Kidney (tissue), 14 donors: ENCODE measurements around the gene PAXX. TPM values are rescaled to one million over a fixed set of nuclear protein-coding genes. Genes with fewer than 3 reads are reported as not detected.
A peak's percentile ranks its signal among the peaks of the same experiment; 100 is the strongest.

Experiments used
- DNase-seq, 5 donors: peaks; one replicate each; pipeline ENCODE4 v3.0.0-alpha.2; 2013 to 2020
- FAIRE-seq: peaks from 2 replicates; lab custom pipeline; 2012; peaks lifted over from hg19 to GRCh38; lab: Jason Lieb, UNC
- H3K27ac ChIP-seq, 2 donors: one replicate each; pipeline ENCODE4 v1.7.0; 2013; ENCODE audit warnings: low read depth in 2 of 2, low read length in 2 of 2, inconsistent platforms in 1 of 2
- H3K27me3 ChIP-seq: one replicate; pipeline ENCODE4 v1.7.1; 2013; ENCODE audit warnings: low read length, inconsistent platforms; ENCODE audit not compliant: control insufficient read depth, insufficient read depth
- H3K36me3 ChIP-seq, 3 donors: one replicate each; pipeline versions ENCODE4 v1.7.0 to v1.7.1; 2013; ENCODE audit warnings: low read length in 3 of 3, control low read depth in 1 of 3, inconsistent platforms in 1 of 3; ENCODE audit not compliant: insufficient read depth in 3 of 3, control insufficient read depth in 2 of 3
- H3K4me1 ChIP-seq, 3 donors: one replicate each; pipeline versions ENCODE4 v1.7.0 to v1.7.1; 2013; ENCODE audit warnings: low read length in 3 of 3, inconsistent platforms in 1 of 3, low read depth in 1 of 3; ENCODE audit not compliant: control insufficient read depth in 2 of 3, insufficient read depth in 2 of 3
- H3K4me3 ChIP-seq, 3 donors: one replicate each; pipeline versions ENCODE4 v1.7.0 to v1.8.1; 2013; ENCODE audit warnings: low read length in 3 of 3, control low read depth in 1 of 3, inconsistent platforms in 1 of 3
- H3K9ac ChIP-seq, 3 donors: one replicate each; pipeline versions ENCODE4 v1.7.0 to v1.7.1; 2013; ENCODE audit warnings: low read length in 3 of 3, control low read depth in 1 of 3, inconsistent platforms in 1 of 3
- H3K9me3 ChIP-seq, 3 donors: one replicate each; pipeline versions ENCODE4 v1.7.0 to v1.7.1; 2013; ENCODE audit warnings: low read length in 3 of 3, control low read depth in 1 of 3, inconsistent platforms in 1 of 3; ENCODE audit not compliant: control insufficient read depth in 2 of 3, insufficient read depth in 1 of 3
- intact Hi-C: fragments of 100-400 bp; cut with DNase I; formaldehyde crosslinking; loops from one replicate; pipeline ENCODE4 v1.11.1; 2022
- polyA plus RNA-seq: library from polyadenylated mRNA; stranded (reverse); fragments of 350-450 nt; fragmentation: Illumina TruSeq; extraction: RNeasy Lipid Tissue Mini Kit (QIAGEN cat#74804); gene quantifications from one replicate; pipeline ENCODE4 v1.2.3, GENCODE V29; 2014; ENCODE audit warnings: low read depth, low replicate concordance; ENCODE audit not compliant: insufficient read depth
- total RNA-seq: library from RNA; stranded (reverse); fragmentation: NEBNext Ultra II Directional; extraction: Animal tissue kit (Norgen Biotek cat#: 25700); gene quantifications from one replicate; pipeline ENCODE4 v1.2.1, GENCODE V29; 2021
- TF ChIP-seq, protein P1 (sequence below): IDR thresholded peaks from 3 replicates; pipeline ENCODE4 v1.5.1; 2012; ENCODE audit warnings: mild to moderate bottlenecking, moderate library complexity, borderline replicate concordance; ENCODE audit not compliant: insufficient read depth; ENCODE audit errors: extremely low read depth
- donor health status: control.
- donor health status: control.
- donor health status: control.
- donor health status: control.
- donor health status: control.
- donor health status: DM: yes; HTN: yes; CAD: no.
- donor health status: Normal renal cell carcinoma (clear cell type).

Gene PAXX
- total and polyA plus RNA-seq, 2 donors from 2014 or later, result 54.2 to 80.9 TPM

DNA sequence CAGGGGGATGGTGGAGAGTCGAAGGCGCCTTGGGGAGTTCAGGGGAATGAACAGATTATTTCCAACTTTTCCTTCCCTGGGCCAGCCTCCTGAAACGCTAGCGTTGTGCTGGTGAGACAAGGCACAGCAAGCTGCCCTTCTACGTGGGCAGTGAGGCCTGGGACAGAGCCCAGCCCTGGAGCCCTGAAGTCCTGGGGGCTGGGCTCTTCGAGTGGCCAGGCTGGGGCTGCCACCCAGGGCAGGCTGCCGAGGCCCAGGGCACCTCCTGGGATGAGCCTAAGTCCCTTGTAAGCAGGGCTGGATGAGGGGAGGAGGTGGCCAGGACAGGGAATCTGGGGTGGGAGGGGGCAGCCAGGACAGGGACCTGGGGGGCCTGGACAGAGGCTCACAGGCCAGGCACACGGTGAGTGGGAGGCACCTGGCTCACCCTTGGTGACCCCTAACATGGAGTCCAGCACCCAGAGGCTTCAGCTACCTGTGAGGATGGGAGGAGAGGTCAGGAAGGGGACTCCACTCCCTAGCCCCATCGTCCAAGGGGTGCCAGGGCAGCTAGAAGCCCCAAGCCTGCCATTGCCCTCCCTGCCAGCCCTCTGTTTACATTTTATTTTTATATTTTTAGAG lies 41.5 kb upstream of the PAXX start:
- Histone ChIP-seq H3K9ac (peak overlapping the region in 2 of 3 donors; percentile 77), H3K4me1 (peaks cover 0 to 14% (median 9%) of the 10 kb centered on the region in 3 donors)
- intact Hi-C loops, result loop anchor here (10.0 kb wide), 1 partner anchor 74 kb away; the partner anchor contains the start of gene ABCA2

DNA sequence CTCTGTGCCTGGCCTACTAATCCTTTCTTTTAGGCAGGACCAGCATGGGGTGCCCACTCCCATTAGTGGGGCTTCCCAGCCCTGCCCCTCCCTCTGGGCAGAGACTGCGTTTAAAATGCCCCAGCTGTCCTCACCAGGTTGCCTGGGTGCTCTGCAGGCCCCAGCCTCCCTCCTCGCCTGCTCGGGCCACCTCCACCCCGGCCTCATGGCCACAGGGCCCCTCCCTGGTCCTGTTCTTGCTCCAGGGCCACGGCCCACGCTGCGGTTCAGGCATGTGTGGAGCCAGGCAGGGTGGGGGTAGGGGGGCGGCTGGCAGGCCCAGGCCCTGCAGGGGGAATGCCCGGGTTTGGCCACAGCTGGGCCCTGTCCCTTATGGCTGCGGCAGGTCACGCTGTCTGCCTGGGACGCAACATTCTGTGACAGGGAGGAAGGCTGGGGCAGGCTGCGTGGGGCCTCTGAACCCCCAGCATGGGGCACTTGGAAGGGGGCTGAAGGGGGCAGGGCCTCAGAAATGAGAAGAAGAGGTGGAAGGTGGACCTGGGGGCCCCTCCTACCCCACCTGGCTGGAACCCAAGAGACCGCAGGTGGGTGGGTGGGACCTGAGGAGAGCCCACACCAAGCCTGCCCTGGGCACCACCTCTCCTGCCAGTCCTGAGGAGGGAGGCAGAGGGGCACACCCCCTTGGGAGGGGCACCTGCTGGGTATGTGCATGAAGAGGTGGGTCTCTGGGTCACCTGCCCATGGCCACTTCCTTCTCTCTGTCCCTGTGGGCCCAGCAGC lies 40.5 kb upstream of the PAXX start, which contains the start of gene LCN12:
TSS of gene LCN12 (plus strand) at position 733 of the 780 bp plus-strand sequence. CDS start 55 bp downstream, outside the sequence.
- FAIRE-seq (no peak), DNase-seq (peak in 4 of 5 donors; percentile 47 to 92 (median 69))
- Histone ChIP-seq H3K27me3 (no peaks in the 10 kb centered on the region), H3K4me3 (no peak within 1 kb of the TSS), H3K36me3 (no peaks in the 10 kb centered on the region), H3K9me3 (no peaks in the 10 kb centered on the region), H3K4me1 (peaks cover 0 to 14% (median 9%) of the 10 kb centered on the region in 3 donors), H3K27ac (peak within 1 kb of the TSS in 1 of 2 donors; percentile 28), H3K9ac (no peak within 1 kb of the TSS)
- TF ChIP-seq, protein P1, sequence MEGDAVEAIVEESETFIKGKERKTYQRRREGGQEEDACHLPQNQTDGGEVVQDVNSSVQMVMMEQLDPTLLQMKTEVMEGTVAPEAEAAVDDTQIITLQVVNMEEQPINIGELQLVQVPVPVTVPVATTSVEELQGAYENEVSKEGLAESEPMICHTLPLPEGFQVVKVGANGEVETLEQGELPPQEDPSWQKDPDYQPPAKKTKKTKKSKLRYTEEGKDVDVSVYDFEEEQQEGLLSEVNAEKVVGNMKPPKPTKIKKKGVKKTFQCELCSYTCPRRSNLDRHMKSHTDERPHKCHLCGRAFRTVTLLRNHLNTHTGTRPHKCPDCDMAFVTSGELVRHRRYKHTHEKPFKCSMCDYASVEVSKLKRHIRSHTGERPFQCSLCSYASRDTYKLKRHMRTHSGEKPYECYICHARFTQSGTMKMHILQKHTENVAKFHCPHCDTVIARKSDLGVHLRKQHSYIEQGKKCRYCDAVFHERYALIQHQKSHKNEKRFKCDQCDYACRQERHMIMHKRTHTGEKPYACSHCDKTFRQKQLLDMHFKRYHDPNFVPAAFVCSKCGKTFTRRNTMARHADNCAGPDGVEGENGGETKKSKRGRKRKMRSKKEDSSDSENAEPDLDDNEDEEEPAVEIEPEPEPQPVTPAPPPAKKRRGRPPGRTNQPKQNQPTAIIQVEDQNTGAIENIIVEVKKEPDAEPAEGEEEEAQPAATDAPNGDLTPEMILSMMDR, result no peak
- intact Hi-C loops, result loop anchor here (10.0 kb wide), 1 partner anchor 73 kb away; the partner anchor contains the start of gene ABCA2

More for the DNA sequence above, 41.5 kb upstream of the PAXX start:
- Histone ChIP-seq H3K27ac (peak overlapping the region; percentile 89), H3K4me3 (peak overlapping the region in 2 of 3 donors; percentile 58 to 71), H3K36me3 (no peaks in the 10 kb centered on the region), H3K9me3 (no peaks in the 10 kb centered on the region), H3K27me3 (no peaks in the 10 kb centered on the region)
- no peak for FAIRE-seq
- peak in 3 of 5 donors; percentile 38 to 73 (median 58) for DNase-seq
- TF ChIP-seq, protein P1, result no peak

DNA sequence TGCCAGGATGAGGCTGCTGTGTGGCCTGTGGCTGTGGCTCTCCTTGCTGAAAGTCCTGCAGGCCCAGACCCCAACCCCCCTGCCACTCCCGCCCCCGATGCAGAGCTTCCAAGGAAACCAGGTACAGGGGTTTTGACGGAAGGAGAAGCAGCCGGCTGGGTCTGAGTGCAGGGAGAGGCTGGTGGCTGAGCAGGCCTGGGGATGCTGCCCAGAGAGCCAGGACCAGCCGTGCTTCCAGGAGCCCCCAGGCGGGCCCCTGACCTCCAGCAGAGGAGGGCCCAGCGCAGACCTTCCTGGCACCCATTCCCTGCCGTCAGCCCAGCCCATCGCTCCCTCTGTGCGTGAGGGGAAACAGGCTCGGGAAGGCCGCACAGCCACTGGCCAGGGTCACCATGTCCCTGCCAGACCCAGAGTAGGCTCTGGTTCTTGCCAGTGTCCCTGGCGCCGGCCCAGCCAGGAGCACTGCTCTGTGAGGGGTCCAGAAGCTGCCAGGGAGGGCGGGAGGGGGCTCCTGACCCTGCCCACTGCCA lies 39.8 kb upstream of the PAXX start:
- Histone ChIP-seq H3K27ac (no peak overlapping the region), H3K4me1 (peaks cover 0 to 14% (median 9%) of the 10 kb centered on the region in 3 donors), H3K4me3 (no peak overlapping the region), H3K27me3 (no peaks in the 10 kb centered on the region), H3K36me3 (no peaks in the 10 kb centered on the region), H3K9ac (no peak overlapping the region), H3K9me3 (no peaks in the 10 kb centered on the region)
- TF ChIP-seq, protein P1, result no peak
- FAIRE-seq (no peak), DNase-seq (peak in 2 of 5 donors; percentile 39 to 77)
- intact Hi-C loops, result loop anchor here (10.0 kb wide), 1 partner anchor 72 kb away; the partner anchor contains the start of gene ABCA2
